GM19438 (cell line): Measurements from ENCODE around the gene CNTNAP4.

ENCODE experiments used
- ATAC-seq: cut with Tn5 transposase; IDR thresholded peaks from one replicate; pipeline ENCODE4 v1.9.1; 2021; ENCODE audit warnings: low read depth; ENCODE audit not compliant: unreplicated experiment

Gene CNTNAP4

DNA sequence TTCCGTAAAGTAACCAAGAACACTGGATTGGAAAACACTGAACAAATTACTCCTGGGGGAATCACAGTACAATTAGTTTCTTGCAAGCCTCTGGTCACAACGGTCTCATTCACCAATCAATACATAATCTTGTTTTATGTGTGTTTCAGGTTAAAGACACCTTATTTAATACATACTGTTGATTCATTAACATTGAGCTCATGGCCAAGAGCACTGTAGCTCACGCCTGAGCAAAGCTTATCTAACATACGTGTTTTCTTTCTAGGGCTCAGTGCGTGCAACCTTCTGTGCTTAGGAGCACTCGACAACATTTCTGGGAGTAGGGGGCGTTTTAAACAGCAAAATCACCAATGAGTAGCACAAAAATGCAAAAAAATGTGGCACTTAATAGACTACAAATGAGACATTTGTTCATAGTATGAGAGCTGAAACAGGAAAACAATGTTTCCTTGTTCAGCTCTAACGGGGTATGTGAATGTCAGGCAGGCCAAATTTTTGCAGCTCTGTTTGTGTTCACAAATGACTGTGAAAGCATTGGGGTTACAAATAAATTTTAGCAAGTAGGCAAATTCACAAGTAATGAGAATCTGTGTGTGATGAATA lies 206.2 kb downstream of the CNTNAP4 start:
- ATAC-seq, result no peak

DNA sequence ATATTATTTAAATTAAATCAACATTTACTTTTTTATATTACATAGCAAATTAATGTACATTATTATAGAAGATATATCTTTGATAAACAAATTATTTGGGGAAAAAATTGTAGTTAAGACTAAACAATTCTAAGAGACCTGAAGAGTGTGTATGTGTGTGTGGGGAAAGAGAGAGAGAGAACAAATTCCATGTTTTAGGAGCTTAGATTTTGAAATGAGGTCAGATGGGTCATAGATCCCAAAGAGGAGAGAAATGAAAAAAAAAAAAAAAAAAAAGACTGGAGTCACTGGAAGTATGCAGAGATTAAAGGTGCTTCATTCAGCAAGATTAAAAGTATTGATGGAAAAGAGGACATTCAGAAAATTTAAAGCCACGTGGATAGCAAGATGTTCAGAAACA lies 206.8 kb downstream of the CNTNAP4 start:
- no peak for ATAC-seq

DNA sequence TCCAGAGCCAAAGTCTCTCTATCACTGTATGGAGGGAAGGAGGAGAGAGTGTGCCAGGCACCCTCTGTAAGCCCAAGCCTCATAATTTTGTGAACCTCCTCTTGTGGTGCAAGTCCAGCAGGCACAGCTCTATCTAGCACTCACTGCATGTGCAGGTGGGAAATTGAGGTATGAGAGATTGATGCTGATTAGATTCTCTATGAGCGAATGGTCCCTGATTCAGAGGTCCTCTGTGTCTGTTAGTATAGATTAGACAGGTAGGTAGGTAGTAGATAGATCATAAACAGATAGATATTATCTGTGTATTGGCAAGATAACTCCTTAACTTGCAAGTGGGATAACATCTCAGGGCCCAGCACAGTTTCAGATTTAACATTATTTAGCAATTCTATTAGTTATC lies 209.5 kb downstream of the CNTNAP4 start:
- ATAC-seq, result no peak

DNA sequence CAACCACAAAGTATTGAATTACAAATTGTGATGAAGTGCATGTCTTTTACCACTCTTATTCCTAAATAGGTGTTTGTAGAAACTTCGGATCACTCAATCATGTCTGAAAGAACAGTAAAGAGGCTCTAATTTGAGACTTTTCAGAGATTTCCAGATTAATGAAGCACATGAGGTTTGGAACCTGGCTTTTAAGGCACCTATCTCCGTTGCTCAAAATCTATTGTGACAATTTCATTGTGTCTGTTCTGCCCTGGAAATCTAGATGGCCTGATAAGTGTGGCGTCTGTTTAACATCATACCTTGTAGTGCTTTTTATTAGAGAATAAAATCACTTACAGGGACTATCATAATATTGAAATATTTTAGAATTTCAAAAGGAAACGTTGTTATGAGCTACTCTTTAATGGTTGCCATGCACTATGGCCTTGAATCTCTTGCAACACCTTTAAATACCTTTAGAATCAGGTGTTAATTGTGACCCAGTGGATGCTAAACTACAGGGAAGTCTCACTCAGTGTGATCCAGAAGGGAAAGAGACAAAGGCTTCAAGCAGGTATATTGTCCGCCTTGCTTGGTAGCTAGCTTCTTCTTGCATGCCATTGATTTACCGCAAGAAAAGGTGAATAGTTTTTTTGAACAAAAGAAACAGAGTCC lies 210.3 kb downstream of the CNTNAP4 start:
- no peak for ATAC-seq

DNA sequence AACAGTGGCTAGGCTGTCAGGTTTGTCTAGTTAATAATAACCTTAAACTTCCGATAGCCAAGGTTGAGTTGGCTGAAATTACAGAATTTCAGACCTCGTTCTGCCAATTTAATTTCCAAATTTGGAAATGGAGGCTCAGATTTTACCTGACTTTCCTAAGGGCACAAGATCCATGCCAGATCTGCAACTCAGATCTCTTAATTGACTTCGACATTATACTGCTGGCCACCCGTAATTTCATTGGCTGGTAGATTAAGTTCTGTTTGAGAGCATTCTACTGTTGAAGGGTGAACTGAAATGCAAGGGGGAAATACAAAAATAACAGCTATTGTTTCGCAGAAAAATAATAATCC lies 210.8 kb downstream of the CNTNAP4 start:
- no peak for ATAC-seq

DNA sequence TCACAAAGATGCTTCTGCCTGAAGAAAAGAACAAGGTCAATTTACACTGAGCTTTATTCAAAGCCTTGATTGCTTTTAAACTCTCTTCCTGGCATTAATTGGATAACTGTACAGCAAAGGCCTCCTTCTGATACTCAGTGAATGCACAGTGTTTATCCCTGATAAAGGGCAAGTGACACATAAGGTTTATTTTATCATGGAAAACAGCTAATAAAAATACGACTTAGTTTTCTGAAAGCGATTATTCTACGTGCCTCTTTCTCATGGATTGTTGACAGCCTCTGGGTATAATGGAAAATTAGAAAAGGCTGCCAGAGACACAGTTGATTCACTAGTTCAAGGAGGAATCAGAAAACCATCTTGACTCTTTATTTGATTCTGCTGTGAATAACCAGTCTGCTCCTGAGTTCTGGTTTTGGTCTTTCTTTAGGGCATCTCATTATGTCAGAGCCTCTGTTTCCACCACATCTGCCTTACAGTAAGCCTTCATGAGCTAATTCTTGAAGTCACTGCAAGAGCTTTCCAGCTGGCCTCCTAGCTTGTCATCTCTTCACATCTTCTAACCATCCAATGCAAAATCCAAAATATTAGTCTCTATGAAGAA lies 212.9 kb downstream of the CNTNAP4 start:
- no peak for ATAC-seq

DNA sequence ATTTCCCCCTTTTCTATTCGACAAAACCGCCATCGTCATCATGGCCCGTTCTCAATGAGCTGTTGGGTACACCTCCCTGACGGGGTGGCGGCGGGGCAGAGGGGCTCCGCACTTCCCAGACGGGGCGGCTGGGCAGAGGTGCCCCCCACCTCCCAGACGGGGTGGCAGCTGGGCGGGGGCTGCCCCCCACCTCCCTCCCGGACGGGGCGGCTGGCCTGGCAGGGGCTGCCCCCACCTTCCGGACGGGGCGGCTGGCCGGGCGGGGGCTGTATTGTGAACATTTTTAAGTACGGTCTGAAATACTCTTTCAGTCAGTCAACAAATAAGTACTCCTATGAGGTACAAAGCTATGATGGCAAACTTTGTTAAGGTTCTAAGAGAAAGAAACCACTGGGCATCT lies 222.8 kb downstream of the CNTNAP4 start:
- ATAC-seq, result no peak

DNA sequence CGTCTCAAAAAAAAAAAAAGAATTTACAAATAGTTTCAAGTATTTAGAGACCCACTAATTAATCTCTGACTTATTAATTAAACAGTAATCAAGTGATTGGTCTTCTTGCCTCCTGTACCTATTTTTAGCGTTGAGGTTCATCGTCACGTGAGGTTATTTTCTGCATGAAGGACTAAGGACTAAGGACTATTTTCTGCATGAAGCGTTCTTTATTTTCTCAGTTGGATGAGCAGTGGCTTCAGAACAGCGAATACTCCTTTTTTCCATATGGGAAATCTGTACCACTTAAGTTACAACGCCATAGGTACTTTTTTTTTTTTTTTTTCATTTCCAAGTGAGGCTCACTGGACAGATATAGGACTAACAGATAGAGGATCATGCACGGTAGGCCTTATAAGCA lies 224.9 kb downstream of the CNTNAP4 start:
- no peak for ATAC-seq

DNA sequence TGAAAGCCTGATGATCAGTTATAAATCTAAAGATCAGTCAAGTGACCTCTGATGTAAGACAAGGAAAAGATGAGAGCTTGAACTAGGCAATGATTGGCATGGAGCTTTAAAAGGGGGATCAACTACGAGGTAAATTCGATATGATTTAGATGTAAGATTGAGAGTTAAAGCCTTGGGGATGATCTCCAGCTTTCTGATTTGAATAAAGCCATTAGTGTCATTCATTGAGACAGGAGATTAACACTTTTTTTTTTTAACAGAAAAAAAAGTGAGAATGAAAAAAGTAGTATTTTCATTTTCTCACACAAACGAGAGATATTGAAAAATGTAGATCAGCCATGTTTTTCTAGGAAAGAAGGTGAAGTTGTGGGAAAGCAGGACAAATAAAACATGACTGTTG lies 225.4 kb downstream of the CNTNAP4 start:
- no peak for ATAC-seq

DNA sequence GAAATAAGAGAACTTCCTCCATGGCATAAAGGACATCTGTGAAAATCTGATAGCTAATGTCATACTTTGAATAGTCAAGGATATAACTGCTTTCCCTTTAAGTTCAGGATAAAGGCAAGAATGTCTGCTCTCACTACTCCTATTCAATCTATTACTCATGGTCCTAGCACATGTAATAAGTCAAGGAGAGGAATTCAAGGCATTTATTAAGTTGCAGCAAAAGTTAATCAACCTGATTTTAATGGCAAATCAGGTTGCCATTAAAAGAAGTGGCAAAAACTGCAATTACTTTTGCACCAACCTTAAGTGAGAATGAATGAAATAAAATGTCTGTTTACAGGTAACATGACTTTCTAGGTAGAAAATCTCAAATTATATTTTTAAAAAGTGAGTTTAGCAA lies 225.9 kb downstream of the CNTNAP4 start:
- ATAC-seq, result no peak

DNA sequence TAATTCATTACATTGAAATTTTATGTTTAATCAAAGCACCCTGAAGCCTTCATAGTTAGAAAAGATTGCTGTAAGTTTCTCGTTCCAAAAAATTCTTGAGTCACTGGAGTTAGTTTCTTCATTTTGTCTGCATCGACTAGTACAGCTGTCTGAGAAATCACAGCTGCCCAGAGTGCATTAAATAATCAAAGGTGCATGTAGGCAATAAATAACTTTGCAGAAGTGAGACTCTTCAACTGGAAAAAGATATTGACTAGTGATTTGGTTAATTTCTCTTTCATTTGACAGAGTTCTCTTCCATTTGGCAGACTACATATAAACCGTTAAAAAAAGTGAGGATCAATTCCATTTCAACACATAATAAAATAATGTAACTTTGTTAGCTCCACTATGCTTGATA lies 234.0 kb downstream of the CNTNAP4 start:
- ATAC-seq, result no peak

DNA sequence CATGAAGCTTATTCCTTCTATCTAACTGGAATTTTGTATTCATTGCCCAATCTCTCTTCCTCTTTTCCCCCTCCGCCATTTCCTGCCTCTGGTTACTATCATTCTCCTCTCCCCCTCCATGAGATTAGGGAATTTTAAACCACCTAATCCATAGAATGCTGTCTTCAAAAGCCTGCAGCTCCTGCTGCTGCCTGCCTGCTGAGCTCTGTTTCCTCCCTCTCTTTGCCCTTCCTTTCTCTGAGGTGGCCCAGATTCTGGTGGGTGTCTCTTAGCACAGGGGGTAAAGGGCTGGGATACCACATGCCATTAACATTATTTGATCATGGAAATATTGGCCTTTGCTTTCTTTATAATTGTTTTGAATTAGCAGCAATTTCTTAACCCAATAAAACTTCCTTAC lies 241.6 kb downstream of the CNTNAP4 start:
- ATAC-seq, result no peak

DNA sequence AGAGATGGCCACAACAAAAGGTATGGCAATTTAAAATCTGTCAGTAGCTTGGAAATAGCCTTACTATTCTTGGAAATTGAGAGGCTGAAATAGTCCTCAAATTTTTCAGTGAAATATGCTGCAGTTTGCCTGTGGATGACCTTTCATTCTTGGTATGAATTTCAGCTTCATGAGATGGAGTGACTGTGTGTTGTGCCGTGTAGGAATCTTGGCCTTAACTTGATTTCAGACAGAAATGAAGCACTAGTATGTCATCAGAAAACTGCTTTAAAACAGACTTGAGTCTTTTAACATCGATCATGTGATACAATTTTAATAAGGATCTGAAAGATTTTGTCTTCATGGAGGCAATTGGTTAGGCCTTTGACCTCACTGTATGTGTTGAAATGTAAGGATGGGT lies 247.2 kb downstream of the CNTNAP4 start:
- no peak for ATAC-seq

DNA sequence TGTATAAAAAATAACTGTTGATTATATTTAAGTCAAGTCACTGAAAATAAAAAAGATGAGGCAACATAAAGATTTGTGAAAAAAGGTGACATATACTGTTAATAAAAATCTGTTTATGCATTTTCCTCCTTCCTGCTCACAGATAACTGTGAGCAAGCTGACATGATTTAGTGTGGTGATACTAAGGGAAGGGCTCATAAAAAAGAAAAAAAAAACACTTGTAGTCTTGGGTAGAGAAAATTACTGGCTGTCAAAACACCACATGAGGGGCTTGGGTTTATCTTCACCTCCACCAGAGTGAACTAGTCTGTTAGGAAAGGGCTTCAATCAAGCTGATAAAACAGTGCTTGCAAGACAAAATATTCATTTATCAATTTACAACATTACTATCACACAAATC lies 247.6 kb downstream of the CNTNAP4 start:
- no peak for ATAC-seq

DNA sequence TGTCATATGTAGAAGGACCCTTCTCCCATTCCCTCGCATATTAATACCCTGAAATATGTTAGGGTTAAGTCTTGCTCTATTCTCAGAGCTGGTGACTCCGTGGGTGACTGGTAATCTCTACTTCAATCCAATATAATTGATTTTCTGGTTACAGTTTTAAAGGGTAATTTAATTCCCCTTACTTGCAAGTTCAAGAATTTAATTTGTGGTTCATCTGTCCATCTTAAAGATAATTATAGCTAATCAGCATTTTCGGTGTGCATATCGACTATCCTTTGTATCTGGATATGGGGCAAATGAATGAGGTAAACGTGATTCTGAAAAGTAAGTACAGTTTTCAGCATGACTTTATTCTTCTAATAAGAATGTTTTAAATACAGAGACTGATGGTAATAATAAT lies 250.0 kb downstream of the CNTNAP4 start:
- no peak for ATAC-seq

DNA sequence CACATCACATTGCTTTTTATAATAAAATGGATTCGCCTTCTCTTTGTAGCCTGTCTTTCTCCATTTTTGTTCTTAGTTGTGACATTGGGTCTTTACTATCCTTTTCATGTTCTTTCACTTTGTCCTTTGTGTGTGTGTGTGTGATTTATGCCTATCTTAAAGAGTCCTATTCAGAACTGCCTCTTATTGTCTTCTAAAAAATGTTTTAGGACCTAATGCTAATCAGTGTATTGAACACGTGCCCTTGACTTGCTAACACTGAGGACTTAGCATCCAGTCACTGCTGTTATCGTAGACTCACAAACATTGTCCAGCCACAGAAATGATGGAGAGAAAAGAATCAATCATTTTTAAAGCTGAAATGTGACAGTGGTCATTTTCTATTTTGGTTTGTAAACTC lies 251.9 kb downstream of the CNTNAP4 start:
- ATAC-seq, result no peak

DNA sequence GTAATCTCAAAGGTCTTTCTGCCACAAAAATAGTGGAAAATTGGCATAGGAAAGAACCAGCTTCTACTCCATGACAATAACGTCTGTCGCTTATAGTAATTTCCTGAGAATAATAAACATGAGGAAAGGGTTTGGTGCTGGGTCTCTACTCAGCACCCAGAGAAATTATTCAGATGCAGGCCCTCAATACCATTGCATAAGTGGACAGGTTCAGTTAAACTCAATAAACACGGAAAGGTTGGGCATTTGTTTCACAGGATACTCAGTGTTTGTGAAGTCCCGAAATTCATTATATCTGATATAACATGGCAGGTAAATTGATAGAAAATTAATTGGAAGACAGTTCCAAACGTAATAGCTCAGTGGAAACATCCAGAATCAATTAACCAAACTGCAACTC lies 254.0 kb downstream of the CNTNAP4 start:
- ATAC-seq, result no peak

DNA sequence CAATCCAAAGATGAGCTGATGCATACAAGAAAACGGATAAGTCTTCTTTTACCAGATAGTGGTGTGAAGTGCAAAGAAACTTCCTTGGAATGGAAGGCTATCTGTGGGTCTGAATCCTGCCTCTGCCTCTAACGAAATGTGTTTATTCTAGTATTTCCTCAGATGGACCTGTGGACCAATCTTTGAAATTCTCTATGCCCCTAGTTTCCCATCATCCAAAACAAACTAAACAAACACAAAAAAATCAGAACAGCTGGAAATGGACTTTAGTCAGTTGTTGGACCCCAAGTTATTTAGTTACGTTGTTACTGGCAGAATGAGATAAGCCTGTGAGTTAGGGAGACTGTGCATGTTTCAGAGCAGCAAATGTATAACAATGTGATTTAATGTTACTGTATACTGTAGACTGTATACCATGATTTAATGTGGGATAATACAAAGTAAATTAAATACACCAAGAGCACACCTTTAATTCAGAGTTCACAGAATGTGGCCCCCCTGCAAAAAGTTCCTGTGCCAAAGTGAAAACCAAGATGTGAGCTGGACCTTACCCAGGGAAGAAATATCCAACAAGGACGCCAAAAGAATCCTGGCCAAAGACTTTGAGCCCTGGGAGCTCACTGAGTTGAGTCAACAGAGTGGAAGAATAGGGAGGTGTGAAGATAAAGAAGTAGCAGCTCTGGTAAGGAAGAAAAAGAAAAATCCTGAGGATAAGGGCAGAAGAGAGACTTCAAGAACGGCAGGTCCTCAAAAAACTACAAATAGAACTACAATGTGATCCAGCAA lies 255.2 kb downstream of the CNTNAP4 start:
- ATAC-seq, result no peak

DNA sequence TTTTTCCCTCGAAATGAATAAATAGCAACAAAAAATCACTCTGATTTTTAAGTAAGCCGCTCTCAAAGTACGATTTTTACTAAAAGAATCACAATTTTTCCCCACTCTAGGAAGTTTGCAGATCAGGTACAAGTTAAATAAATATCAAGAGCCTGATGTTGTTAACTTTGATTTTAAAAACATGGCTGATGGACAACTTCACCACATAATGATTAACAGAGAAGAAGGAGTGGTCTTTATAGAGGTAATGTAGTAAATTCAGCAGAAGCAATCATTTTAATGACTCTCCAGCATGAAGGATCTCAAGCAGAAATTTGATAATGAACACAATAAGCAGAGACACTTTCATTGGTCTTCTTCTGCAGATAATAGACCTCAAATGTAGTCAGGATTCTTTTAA lies 262.4 kb downstream of the CNTNAP4 start:
- no peak for ATAC-seq

DNA sequence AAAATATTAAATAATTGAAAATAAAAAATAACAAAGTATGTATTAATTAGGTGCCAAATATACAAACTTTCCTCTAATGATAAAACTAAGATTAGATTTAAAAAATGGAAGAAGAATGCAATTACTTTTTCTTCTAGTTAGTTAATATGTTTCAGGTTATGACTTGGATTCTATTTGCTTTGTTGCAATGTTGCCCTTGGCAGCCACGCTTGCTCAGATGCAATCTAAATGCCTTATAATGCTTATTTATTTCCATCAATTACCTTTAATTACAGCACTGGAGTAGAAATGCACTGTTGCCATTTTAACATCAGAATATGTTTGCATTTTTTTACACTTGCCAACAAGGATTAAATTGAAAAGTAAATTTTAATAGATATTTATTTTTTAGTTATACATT lies 263.9 kb downstream of the CNTNAP4 start:
- ATAC-seq, result no peak

DNA sequence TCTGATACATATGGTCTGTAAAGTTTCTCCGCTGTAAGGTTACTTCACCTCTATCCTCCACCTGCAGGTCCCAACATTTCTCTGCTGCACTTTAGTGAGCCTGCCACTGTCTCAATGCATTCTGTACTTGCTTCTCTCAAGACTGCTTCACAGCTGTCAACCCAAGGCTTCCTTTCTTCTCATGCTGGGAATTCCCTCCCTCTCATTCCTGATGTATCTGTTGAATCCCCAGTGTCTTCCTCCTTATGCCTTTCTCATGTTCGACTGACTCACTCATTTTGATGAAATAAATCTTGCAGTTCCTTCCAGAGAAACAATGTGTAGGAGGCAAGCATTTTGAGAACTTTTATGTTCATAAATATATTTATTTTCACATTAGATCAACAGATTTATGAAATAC lies 288.3 kb downstream of the CNTNAP4 start:
- no peak for ATAC-seq

DNA sequence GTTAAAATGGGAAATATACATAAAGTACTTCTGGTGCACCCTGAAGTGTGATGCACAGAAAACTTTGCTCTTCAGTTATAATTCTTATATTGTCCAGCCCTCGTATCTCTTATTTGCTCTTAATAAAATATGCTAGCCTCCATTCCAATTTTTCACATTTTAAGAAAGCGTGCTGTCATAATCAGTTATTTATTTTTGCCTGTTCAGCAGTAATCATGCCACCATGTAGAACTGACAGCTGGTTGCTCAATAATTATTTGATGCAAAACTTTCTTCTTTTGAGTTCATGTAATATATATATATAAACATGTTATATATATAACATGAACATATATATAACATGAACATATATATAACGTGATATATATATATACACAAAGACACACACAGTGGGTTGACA lies 294.6 kb downstream of the CNTNAP4 start:
- no peak for ATAC-seq
